Activated gamma-delta T cell treated with anti-CD3 and anti-CD28 coated beads, Interleukin-2, amount 50 U/mL, for 16 hours (primary cell): ENCODE measurements around the gene TBCK.

Source experiments
- DNase-seq: peaks from one replicate; pipeline ENCODE4 v3.0.0-alpha.2; 2020; ENCODE audit warnings: low read depth

TBCK gene

GRCh38 chr4:105991726-105992125, 324.3 kb downstream of the TBCK start:
- DNase-seq = no peak
